Thyroid gland (tissue), 4 donors: ENCODE data around the gene BTN2A1. TPM values are rescaled to one million over a fixed set of nuclear protein-coding genes. Genes with fewer than 3 reads are reported as not detected.

Experiments
- DNase-seq, 2 donors: peaks; one replicate each; pipeline ENCODE4 v3.0.0-alpha.2; 2019
- H3K27ac ChIP-seq, 3 donors: fragments of 200-600 bp; sonication (generic); 1 replicate in 2 of 3; 2 replicates in 1 of 3; pipeline ENCODE4 v1.5.1; 2016 to 2019; ENCODE audit warnings: mild to moderate bottlenecking in 1 of 3, moderate library complexity in 1 of 3
- H3K27me3 ChIP-seq: fragments of 200-600 bp; sonication (generic); one replicate; pipeline ENCODE4 v1.5.1; 2019
- H3K36me3 ChIP-seq, 2 donors: fragments of 200-600 bp; sonication (generic); one replicate each; pipeline ENCODE4 v1.5.1; 2016 to 2019
- H3K4me1 ChIP-seq, 2 donors: fragments of 200-600 bp; sonication (generic); one replicate each; pipeline ENCODE4 v1.5.1; 2017 to 2019
- H3K4me3 ChIP-seq, 3 donors: fragments of 200-600 bp; sonication (generic); replicated peaks in 1 of 3; 1 replicate in 2 of 3; 2 replicates in 1 of 3; pipeline ENCODE4 v1.5.1; 2016; ENCODE audit warnings: mild to moderate bottlenecking in 1 of 3
- H3K9me3 ChIP-seq: fragments of 200-600 bp; sonication (generic); one replicate; pipeline ENCODE4 v1.5.1; 2017
- CTCF ChIP-seq, 6 experiments: fragments of 200-600 bp in 3 of 6; fragments of 450-650 bp in 3 of 6; sonication (generic) in 3 of 6; IDR thresholded peaks; one replicate each; pipeline ENCODE4 v1.5.1; 2016 to 2019; ENCODE audit warnings: antibody characterized with exemption in 6 of 6, mild to moderate bottlenecking in 2 of 6, inconsistent platforms in 1 of 6, moderate library complexity in 1 of 6
- POLR2A ChIP-seq, 2 donors: fragments of 450-650 bp; IDR thresholded peaks; one replicate each; pipeline ENCODE4 v1.6.1; 2017; ENCODE audit warnings: antibody characterized with exemption in 2 of 2, mild to moderate bottlenecking in 2 of 2, moderate library complexity in 1 of 2
- WGBS, 2 donors: methylation state at CpG; one replicate each; pipeline ENCODE4 v1.1.5; 2017; 5-methylcytosine and 5-hydroxymethylcytosine counted together
- intact Hi-C: fragments of 100-400 bp; cut with DNase I; formaldehyde crosslinking; loops from one replicate; pipeline ENCODE4 v1.15.1; 2023
- total RNA-seq, 4 donors: library from RNA; depleted of rRNA; stranded (reverse); fragments of >200 nt; gene quantifications; one replicate each; pipeline ENCODE4 v1.2.3, GENCODE V29; 2016

BTN2A1 gene
- total RNA-seq, 4 donors from 2014 or later: 9.9 to 12.3 (median 11.6) TPM

GRCh38 chr6:26464014-26464413, 6.3 kb downstream of the BTN2A1 start:
- 95 to 96% methylated on average over 4 of the region's 4 CpGs for WGBS, 2 donors
- Histone ChIP-seq H3K4me3 (no peak overlapping the region), H3K27me3 (no peaks in the 10 kb centered on the region), H3K27ac (no peak overlapping the region), H3K9me3 (no peaks in the 10 kb centered on the region), H3K4me1 (peaks cover 9 to 25% of the 10 kb centered on the region in 2 donors), H3K36me3 (peaks cover 58 to 60% of the 10 kb centered on the region in 2 donors)
- TF ChIP-seq POLR2A (IDR thresholded peaks at IDR 0.05): no peak
- no peak for TF ChIP-seq CTCF (IDR thresholded peaks at IDR 0.05)
- no peak for DNase-seq
- intact Hi-C loops: no loop called here

GRCh38 chr6:26464416-26465131, 6.8 kb downstream of the BTN2A1 start:
- H3K4me1 ChIP-seq: peaks cover 4 to 20% of the 10 kb centered on the region in 2 donors
- intact Hi-C loops: no loop called here
- no peak for DNase-seq
- H3K36me3 ChIP-seq: peaks cover 58 to 61% of the 10 kb centered on the region in 2 donors
- WGBS, 2 donors: 95% methylated on average over 7 of the region's 7 CpGs
- no peaks in the 10 kb centered on the region for H3K9me3 ChIP-seq
- TF ChIP-seq CTCF (IDR thresholded peaks at IDR 0.05): no peak
- TF ChIP-seq POLR2A (IDR thresholded peaks at IDR 0.05): no peak
- H3K27me3 ChIP-seq: no peaks in the 10 kb centered on the region
- H3K27ac ChIP-seq: no peak overlapping the region
- H3K4me3 ChIP-seq: no peak overlapping the region

GRCh38 chr6:26465776-26466175, 8.0 kb downstream of the BTN2A1 start:
- TF ChIP-seq CTCF (IDR thresholded peaks at IDR 0.05) (no peak), POLR2A (IDR thresholded peaks at IDR 0.05) (no peak)
- Histone ChIP-seq H3K4me1 (peaks cover 4 to 8% of the 10 kb centered on the region in 2 donors), H3K4me3 (no peak overlapping the region), H3K9me3 (no peaks in the 10 kb centered on the region), H3K36me3 (peaks cover 53 to 61% of the 10 kb centered on the region in 2 donors), H3K27ac (no peak overlapping the region), H3K27me3 (no peaks in the 10 kb centered on the region)
- no peak for DNase-seq
- intact Hi-C loops: no loop called here
- WGBS, 2 donors: 96 to 99% methylated on average over 3 of the region's 3 CpGs

- TF ChIP-seq POLR2A (IDR thresholded peaks at IDR 0.05) (no peak), CTCF (IDR thresholded peaks at IDR 0.05) (no peak)
- Histone ChIP-seq H3K4me3 (no peak overlapping the region), H3K36me3 (peaks cover 44 to 52% of the 10 kb centered on the region in 2 donors), H3K27ac (no peak overlapping the region), H3K4me1 (no peaks in the 10 kb centered on the region), H3K27me3 (no peaks in the 10 kb centered on the region), H3K9me3 (no peaks in the 10 kb centered on the region)
- intact Hi-C loops: no loop called here
- DNase-seq: no peak
- WGBS, 2 donors: 94 to 100% methylated on average over 2 of the region's 2 CpGs
Measured at GRCh38 chr6:26468829-26469228, 11.1 kb downstream of the BTN2A1 start.

- Histone ChIP-seq H3K4me3 (no peak overlapping the region), H3K27me3 (no peaks in the 10 kb centered on the region), H3K4me1 (no peaks in the 10 kb centered on the region), H3K27ac (no peak overlapping the region), H3K36me3 (peaks cover 28 to 34% of the 10 kb centered on the region in 2 donors), H3K9me3 (no peaks in the 10 kb centered on the region)
- TF ChIP-seq CTCF (IDR thresholded peaks at IDR 0.05) (no peak), POLR2A (IDR thresholded peaks at IDR 0.05) (no peak)
- no peak for DNase-seq
- 83 to 91% methylated on average over 4 of the region's 4 CpGs for WGBS, 2 donors
- intact Hi-C loops: no loop called here
Measured at GRCh38 chr6:26470643-26471042, 12.9 kb downstream of the BTN2A1 start.
